BJ (cell line): ENCODE measurements around the gene CD164. TPM values are rescaled to one million over a fixed set of nuclear protein-coding genes. Genes with fewer than 3 reads are reported as not detected.

Experiments used
- CTCF ChIA-PET: fragments of 350-600 bp; formaldehyde crosslinking; extraction: SDS; loops from one replicate; lab custom pipeline; 2021; ENCODE audit warnings: antibody characterized with exemption, inconsistent platforms; lab: Yijun Ruan, JAX
- POLR2A ChIA-PET: fragments of 300-600 bp; sonication (Branson Sonifier 250); formaldehyde crosslinking; extraction: SDS; loops from one replicate; lab custom pipeline; 2021; ENCODE audit warnings: antibody characterized with exemption; lab: Charles Lee
- DNase-seq: peaks from one replicate; pipeline ENCODE4 v3.0.0-alpha.2; 2011; ENCODE audit warnings: low read depth
- H3K27me3 ChIP-seq: 2 replicates; pipeline ENCODE4 v1.6.0; 2011; ENCODE audit warnings: low read length; ENCODE audit not compliant: control insufficient read depth, insufficient read depth
- H3K36me3 ChIP-seq: 2 replicates; pipeline ENCODE4 v1.5.1; 2011; ENCODE audit warnings: low read length; ENCODE audit not compliant: control insufficient read depth, insufficient read depth
- H3K4me3 ChIP-seq: 2 replicates; pipeline ENCODE4 v1.5.1; 2011; ENCODE audit warnings: low read depth, mild to moderate bottlenecking, control low read depth, low read length
- CTCF ChIP-seq: IDR thresholded peaks from 2 replicates; pipeline ENCODE4 v1.5.1; 2011; ENCODE audit warnings: low read depth, mild to moderate bottlenecking, control low read depth, inconsistent platforms, low read length, moderate library complexity; ENCODE audit not compliant: insufficient read depth
- polyA plus RNA-seq: library from polyadenylated mRNA; depleted of rRNA; stranded (reverse); fragments of >200 nt; gene quantifications from 2 replicates; pipeline ENCODE4 v1.2.3, GENCODE V29; 2011

The CD164 gene
- polyA plus RNA-seq, 1 experiment, result 298 TPM

GRCh38 chr6:109388265-109388664 is 6.0 kb upstream of the CD164 start:
- CTCF ChIA-PET, result no interaction called here
- Histone ChIP-seq H3K27me3 (no peaks in the 10 kb centered on the region; the same call in 1 of the 2 replicates), H3K4me3 (no peak overlapping the region), H3K36me3 (no peaks in the 10 kb centered on the region)
- TF ChIP-seq CTCF, result no peak
- POLR2A ChIA-PET, result no interaction called here
- DNase-seq, result no peak

GRCh38 chr6:109383438-109383940 is 1.2 kb upstream of the CD164 start:
- DNase-seq, result no peak
- H3K27me3 ChIP-seq, result no peaks in the 10 kb centered on the region; the same call in 1 of the 2 replicates
- no peak for TF ChIP-seq CTCF
- ChIA-PET POLR2A (no interaction called here), CTCF (interaction anchor here (0.6 to 5.4 kb wide), 19 partner anchors 10 to 756 kb away, joined by 3 to 84 read pairs (median 3); no protein-coding TSS in a partner anchor)
- peak overlapping the region; percentile 99 for H3K4me3 ChIP-seq
- no peaks in the 10 kb centered on the region for H3K36me3 ChIP-seq

GRCh38 chr6:109382576-109383437 is 540 bp upstream of the CD164 start:
- Histone ChIP-seq H3K36me3 (peaks cover 1% of the 10 kb centered on the region), H3K27me3 (no peaks in the 10 kb centered on the region; the same call in 1 of the 2 replicates), H3K4me3 (peak overlapping the region; percentile 99)
- peak; percentile 62 for TF ChIP-seq CTCF
- CTCF ChIA-PET, result interaction anchor here (0.6 to 5.4 kb wide), 21 partner anchors 10 to 755 kb away, joined by 3 to 84 read pairs (median 3); no protein-coding TSS in a partner anchor
- peak; percentile 65 for DNase-seq
- POLR2A ChIA-PET, result interaction anchor here (0.6 kb wide), 1 partner anchor 73 kb away, joined by 8 read pairs; the partner anchor contains the start of gene MICAL1

GRCh38 chr6:109381061-109381746 is 1.1 kb downstream of the CD164 start:
- Histone ChIP-seq H3K4me3 (peak overlapping the region; percentile 99), H3K36me3 (peaks cover 4% of the 10 kb centered on the region), H3K27me3 (no peaks in the 10 kb centered on the region)
- CTCF ChIA-PET, result interaction anchor here (5.4 kb wide), 1 partner anchor 194 kb away, joined by 84 read pairs; no protein-coding TSS in a partner anchor
- DNase-seq, result no peak
- no peak for TF ChIP-seq CTCF
- POLR2A ChIA-PET, result interaction anchor here (0.6 kb wide), 1 partner anchor 120 kb away, joined by 3 read pairs; no protein-coding TSS in a partner anchor
